HepG2 (cell line): ENCODE measurements around the gene TNFRSF6B. TPM values are rescaled to one million over a fixed set of nuclear protein-coding genes. Genes with fewer than 3 reads are reported as not detected.

Source experiments
- ESRRA ChIP-seq: sonication (generic); formaldehyde crosslinking; IDR thresholded peaks from 2 replicates; pipeline ENCODE4 v1.5.1; 2020; ENCODE audit warnings: mild to moderate bottlenecking, low read depth, missing genetic modification reagents
- MXD3 ChIP-seq: IDR thresholded peaks from 2 replicates; pipeline ENCODE4 v1.6.1; 2016; ENCODE audit warnings: mild to moderate bottlenecking, missing biosample characterization, missing genetic modification reagents
- MXI1 ChIP-seq: IDR thresholded peaks from 3 replicates; pipeline ENCODE4 v1.6.1; 2012; ENCODE audit warnings: low read depth, low read length, inconsistent platforms, borderline replicate concordance
- NCOA1 ChIP-seq: sonication (generic); formaldehyde crosslinking; IDR thresholded peaks from 2 replicates; pipeline ENCODE4 v1.9.0; 2021; ENCODE audit warnings: missing genetic modification reagents
- RXRB ChIP-seq: IDR thresholded peaks from 2 replicates; pipeline ENCODE4 v1.6.1; 2016; ENCODE audit warnings: borderline replicate concordance, missing genetic modification reagents, missing compliant biosample characterization
- ZBTB40 ChIP-seq, 2 experiments: fragments of 450-650 bp in 1 of 2; sonication (generic) in 1 of 2; formaldehyde crosslinking in 1 of 2; IDR thresholded peaks; 2 replicates each; pipeline versions ENCODE4 v1.6.1 to v1.8.0; 2016 to 2022; ENCODE audit warnings: antibody characterized with exemption in 1 of 2, mild to moderate bottlenecking in 1 of 2, missing genetic modification reagents in 1 of 2
- ZBTB46 ChIP-seq: sonication (generic); formaldehyde crosslinking; IDR thresholded peaks from 2 replicates; pipeline ENCODE4 v1.4.0; 2020; ENCODE audit warnings: mild to moderate bottlenecking, missing genetic modification reagents, borderline replicate concordance
- ZNF546 ChIP-seq: sonication (generic); formaldehyde crosslinking; conservative IDR thresholded peaks from 2 replicates; pipeline ENCODE4 v1.8.1; 2023; ENCODE audit warnings: mild to moderate bottlenecking, missing genetic modification reagents
- ZNF614 ChIP-seq: IDR thresholded peaks from 2 replicates; pipeline ENCODE4 v1.6.1; 2018; ENCODE audit warnings: missing biosample characterization, missing genetic modification reagents, inconsistent platforms, borderline replicate concordance
- polyA plus RNA-seq, 8 experiments: library from polyadenylated mRNA; depleted of rRNA in 3 of 8; stranded (reverse) in 7 of 8; unstranded in 1 of 8; fragments of >200 nt; fragmentation: Illumina TruSeq in 4 of 8; extraction: Trizol in 4 of 8; gene quantifications; 2 replicates each; pipeline versions ENCODE4 v1.2.1 to v1.2.3, GENCODE V29; 2011 to 2016; ENCODE audit warnings: low read depth in 4 of 8, missing spikeins in 1 of 8, mixed read lengths in 1 of 8; ENCODE audit not compliant: insufficient read depth in 1 of 8
- total RNA-seq, 5 experiments: library from RNA; depleted of rRNA; stranded (reverse); fragments of >200 nt; fragmentation: Illumina TruSeq; extraction: Trizol; gene quantifications; 2 replicates each; pipeline ENCODE4 v1.2.3, GENCODE V29; 2016; ENCODE audit warnings: low read depth in 1 of 5
- TF ChIP-seq, protein P1 (sequence below): sonication (generic); formaldehyde crosslinking; IDR thresholded peaks from 2 replicates; pipeline ENCODE4 v1.4.0; 2020; ENCODE audit warnings: missing genetic modification reagents
- TF ChIP-seq, protein P2 (sequence below): sonication (generic); formaldehyde crosslinking; IDR thresholded peaks from 2 replicates; pipeline ENCODE4 v1.4.0; 2020; ENCODE audit warnings: mild to moderate bottlenecking, missing genetic modification reagents
- TF ChIP-seq, protein P3 (sequence below): sonication (generic); formaldehyde crosslinking; IDR thresholded peaks from 2 replicates; pipeline ENCODE4 v1.4.0; 2020; ENCODE audit warnings: mild to moderate bottlenecking, low read depth, missing genetic modification reagents

Gene TNFRSF6B
- total and polyA plus RNA-seq, 2 of the 13 experiments (the other 11 are each of a cell fraction or from before 2014, with no cell fraction given): 0.24 TPM; not detected in 1

- TF ChIP-seq RXRB (CRISPR knock-in tag) (peak; percentile 79), ZBTB46 (CRISPR knock-in tag) (no peak), NCOA1 (no peak), ZNF614 (CRISPR knock-in tag) (peak; percentile 81; the same call in 1 of the 2 replicates), MXD3 (no peak), MXI1 (peak; percentile 79), ESRRA (CRISPR knock-in tag) (no peak), ZNF546 (CRISPR knock-in tag) (no peak), ZBTB40 (IDR thresholded peaks at IDR 0.05) (no peak), ZBTB40 (CRISPR knock-in tag; IDR thresholded peaks at IDR 0.05) (no peak; the same call in 1 of the 2 replicates)
- TF ChIP-seq, protein P1, sequence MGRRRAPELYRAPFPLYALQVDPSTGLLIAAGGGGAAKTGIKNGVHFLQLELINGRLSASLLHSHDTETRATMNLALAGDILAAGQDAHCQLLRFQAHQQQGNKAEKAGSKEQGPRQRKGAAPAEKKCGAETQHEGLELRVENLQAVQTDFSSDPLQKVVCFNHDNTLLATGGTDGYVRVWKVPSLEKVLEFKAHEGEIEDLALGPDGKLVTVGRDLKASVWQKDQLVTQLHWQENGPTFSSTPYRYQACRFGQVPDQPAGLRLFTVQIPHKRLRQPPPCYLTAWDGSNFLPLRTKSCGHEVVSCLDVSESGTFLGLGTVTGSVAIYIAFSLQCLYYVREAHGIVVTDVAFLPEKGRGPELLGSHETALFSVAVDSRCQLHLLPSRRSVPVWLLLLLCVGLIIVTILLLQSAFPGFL (CRISPR knock-in tag): no peak
- TF ChIP-seq, protein P2, sequence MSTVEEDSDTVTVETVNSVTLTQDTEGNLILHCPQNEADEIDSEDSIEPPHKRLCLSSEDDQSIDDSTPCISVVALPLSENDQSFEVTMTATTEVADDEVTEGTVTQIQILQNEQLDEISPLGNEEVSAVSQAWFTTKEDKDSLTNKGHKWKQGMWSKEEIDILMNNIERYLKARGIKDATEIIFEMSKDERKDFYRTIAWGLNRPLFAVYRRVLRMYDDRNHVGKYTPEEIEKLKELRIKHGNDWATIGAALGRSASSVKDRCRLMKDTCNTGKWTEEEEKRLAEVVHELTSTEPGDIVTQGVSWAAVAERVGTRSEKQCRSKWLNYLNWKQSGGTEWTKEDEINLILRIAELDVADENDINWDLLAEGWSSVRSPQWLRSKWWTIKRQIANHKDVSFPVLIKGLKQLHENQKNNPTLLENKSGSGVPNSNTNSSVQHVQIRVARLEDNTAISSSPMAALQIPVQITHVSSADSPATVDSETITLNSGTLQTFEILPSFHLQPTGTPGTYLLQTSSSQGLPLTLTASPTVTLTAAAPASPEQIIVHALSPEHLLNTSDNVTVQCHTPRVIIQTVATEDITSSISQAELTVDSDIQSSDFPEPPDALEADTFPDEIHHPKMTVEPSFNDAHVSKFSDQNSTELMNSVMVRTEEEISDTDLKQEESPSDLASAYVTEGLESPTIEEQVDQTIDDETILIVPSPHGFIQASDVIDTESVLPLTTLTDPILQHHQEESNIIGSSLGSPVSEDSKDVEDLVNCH: 0 out of 2 replicates have a peak, but pooled peaks have one; percentile 78
- TF ChIP-seq, protein P3, sequence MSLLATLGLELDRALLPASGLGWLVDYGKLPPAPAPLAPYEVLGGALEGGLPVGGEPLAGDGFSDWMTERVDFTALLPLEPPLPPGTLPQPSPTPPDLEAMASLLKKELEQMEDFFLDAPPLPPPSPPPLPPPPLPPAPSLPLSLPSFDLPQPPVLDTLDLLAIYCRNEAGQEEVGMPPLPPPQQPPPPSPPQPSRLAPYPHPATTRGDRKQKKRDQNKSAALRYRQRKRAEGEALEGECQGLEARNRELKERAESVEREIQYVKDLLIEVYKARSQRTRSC: no peak
These were observed 10.6 kb downstream of the TNFRSF6B start (continued) for GRCh38 chr20:63706852-63707557.
